Choroid plexus epithelial cell (primary cell): ENCODE measurements around the gene FGFR2.
A peak's percentile ranks its signal among the peaks of the same experiment; 100 is the strongest.

Source experiments
- DNase-seq: peaks from one replicate; pipeline ENCODE4 v3.0.0-alpha.2; 2010; ENCODE audit warnings: low read depth
- H3K4me3 ChIP-seq: 2 replicates; pipeline ENCODE4 v1.5.1; 2011; ENCODE audit warnings: low read depth, mild to moderate bottlenecking, control low read depth, low read length, moderate library complexity
- CTCF ChIP-seq: conservative IDR thresholded peaks from 2 replicates; pipeline ENCODE4 v1.5.1; 2011; ENCODE audit warnings: low read depth, mild to moderate bottlenecking, control low read depth, inconsistent platforms, low read length, moderate library complexity

The FGFR2 gene

GRCh38 chr10:121601458-121601857, 3.2 kb upstream of the FGFR2 start:
- no peak for DNase-seq
- no peak for TF ChIP-seq CTCF
- H3K4me3 ChIP-seq = no peak overlapping the region

DNA sequence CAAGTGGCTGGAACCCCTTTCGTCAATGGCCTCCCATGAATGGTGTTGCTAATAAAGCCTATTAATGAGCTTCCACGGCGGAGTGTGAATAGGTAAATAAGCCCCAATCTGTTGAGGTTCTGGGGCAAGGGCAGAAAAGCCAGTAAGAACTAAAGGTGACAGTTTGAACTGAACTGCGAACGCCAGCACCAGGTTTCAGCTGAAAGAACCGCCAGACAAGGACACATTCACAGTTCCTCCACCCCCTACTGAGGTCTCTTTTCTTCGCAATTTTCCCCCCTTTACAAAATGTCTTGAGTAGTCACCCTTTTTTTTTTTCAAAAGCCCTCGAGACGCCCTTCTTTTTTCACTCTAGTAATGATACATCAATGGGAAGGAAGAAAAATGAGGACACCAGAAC, 2.4 kb upstream of the FGFR2 start:
- no peak overlapping the region for H3K4me3 ChIP-seq
- TF ChIP-seq CTCF = no peak
- DNase-seq = no peak

- no peak overlapping the region for H3K4me3 ChIP-seq
- no peak for DNase-seq
- TF ChIP-seq CTCF = no peak
Measured at GRCh38 chr10:121599947-121600346, 1.7 kb upstream of the FGFR2 start.

GRCh38 chr10:121597504-121598262, 561 bp downstream of the FGFR2 start:
- DNase-seq = no peak
- no peak for TF ChIP-seq CTCF
- H3K4me3 ChIP-seq = peak overlapping the region; percentile 33

DNA sequence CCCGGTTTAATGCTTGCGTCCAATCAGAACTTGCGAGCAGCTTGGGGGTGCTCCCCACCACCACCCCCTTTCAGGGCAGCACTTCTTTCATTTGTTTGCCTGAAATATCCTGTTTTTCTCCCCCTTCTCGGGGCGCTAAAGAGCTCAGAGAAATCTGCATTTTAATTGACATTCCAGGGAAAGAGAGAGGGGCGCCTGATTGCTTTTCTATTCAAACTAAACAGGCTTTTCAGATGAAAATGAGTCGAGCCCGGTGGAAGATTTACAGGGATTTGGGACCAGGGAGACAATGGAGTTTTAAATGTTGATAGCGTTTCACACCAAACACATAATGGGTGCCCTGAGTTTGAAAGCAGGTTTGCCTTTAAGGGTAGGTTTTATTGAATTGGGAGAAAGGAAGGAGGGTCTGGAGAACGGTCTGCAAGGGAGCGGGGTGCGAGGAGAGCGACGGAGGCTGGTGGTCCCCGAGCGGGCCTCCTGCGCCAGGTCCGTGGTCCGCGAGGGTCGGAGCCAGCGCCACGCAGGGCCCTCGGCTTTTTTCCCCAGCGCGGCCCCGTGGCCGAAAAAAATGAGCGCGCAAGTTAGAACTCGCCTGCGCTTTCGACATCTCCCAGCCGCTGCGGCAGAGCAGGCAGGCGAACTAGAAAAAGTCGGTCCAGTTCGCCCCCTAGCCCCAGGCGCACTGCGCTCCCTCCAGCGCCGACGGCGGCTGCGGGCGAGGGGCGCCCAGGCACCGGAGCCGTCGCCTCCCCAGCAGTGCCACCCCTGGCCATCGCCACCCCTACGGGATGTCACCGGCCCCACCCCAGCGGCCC, 1.3 kb downstream of the FGFR2 start:
- peak; percentile 17 for DNase-seq
- peak overlapping the region; percentile 15 for H3K4me3 ChIP-seq
- TF ChIP-seq CTCF = no peak

GRCh38 chr10:121595806-121596688, 2.2 kb downstream of the FGFR2 start:
- H3K4me3 ChIP-seq = no peak overlapping the region
- DNase-seq = no peak
- TF ChIP-seq CTCF = no peak
